Raji (cell line): ENCODE measurements around the gene RTN4IP1.

Experiments
- POLR2A ChIP-seq: IDR thresholded peaks from 2 replicates; pipeline ENCODE4 v1.6.1; 2011; ENCODE audit warnings: low read depth, low read length, control low read depth; ENCODE audit not compliant: insufficient read depth

The RTN4IP1 gene

GRCh38 chr6:106525107-106525881 lies 104.0 kb downstream of the RTN4IP1 start:
- TF ChIP-seq POLR2A = no peak

GRCh38 chr6:106522562-106523250 lies 106.6 kb downstream of the RTN4IP1 start:
- TF ChIP-seq POLR2A = no peak
